NCI-H226 (cell line): ENCODE measurements around the gene ADAMTS8.
A peak's percentile ranks its signal among the peaks of the same experiment; 100 is the strongest.

Experiments used
- DNase-seq: peaks from one replicate; pipeline ENCODE4 v3.0.0-alpha.2; 2015

The ADAMTS8 gene

DNA sequence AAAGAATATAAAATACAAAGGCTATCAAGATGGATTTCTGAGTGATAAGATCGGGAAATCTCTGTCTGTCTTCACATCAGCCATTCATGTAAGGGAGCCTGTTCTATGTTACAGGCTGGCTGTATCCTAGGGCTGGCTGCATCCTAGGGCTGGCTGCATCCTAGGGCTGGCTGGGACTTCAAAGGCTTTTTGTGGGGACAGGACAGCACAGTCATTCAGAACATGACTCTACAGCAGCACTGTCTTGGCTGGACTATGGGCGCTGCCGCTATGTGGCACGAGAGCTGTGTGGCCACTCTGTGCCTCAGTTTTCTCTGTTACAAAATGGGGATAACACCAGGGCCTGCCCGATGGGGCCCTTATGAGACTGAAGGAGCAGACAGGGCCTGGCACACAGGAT is 10.2 kb downstream of the ADAMTS8 start:
- no peak for DNase-seq

- DNase-seq = no peak
Observed at GRCh38 chr11:130416906-130417305, 11.5 kb downstream of the ADAMTS8 start.

DNA sequence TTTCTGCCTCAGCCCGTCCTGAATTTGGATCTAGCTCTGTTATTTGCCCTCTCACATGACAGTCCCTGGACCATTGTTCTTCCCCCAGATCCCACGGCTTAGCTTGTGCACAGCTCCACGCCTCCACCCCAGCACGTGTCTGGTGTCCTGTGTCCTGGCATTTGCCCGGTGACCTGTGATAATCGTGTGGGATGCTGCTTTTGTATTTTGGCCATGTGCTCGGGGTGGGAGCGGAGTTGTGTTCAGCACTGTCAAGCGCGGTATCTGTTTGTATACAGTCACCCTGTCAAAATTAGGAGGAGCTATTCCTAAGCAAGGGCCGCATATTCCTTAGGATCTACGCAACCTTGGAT is 11.9 kb downstream of the ADAMTS8 start:
- no peak for DNase-seq

DNA sequence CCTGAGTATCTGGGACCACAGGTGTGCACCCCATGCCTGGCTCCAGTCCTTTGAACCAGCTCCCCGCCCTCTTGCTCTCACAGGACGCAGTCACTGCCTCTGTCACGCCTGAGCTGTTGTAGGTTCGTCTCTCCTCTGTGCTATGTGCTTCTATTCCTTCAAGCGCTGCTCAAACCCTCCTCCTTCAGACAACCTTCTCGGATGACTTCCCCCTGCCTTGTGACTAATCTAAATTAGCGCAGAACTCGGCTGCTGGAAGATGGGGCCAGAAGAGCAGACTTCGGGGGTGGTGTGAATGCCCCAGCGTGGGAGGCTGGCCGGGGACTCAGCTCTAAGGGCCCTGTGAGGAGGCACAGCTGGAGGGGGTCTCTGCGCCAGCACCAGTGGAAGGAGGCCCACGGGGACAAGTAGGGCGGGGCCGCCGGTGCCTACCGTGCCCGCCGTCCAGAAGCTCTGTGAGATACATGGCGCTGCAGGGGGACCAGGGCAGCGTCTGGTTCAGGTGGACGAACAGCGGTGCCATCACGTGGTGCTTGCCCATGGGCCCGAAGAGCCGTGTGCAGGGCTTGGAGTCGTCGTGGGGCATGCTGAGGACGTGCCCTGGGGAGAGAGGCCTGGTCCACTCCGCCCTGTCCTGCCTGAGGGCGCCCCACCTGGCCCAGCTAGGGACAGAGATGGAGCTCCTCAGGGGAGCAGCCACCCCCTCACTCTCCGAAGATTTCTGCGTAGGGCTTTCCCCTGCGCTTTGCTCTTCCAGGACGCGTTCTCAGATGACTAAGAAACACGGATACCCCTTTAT is 12.5 kb downstream of the ADAMTS8 start:
- DNase-seq = no peak

DNA sequence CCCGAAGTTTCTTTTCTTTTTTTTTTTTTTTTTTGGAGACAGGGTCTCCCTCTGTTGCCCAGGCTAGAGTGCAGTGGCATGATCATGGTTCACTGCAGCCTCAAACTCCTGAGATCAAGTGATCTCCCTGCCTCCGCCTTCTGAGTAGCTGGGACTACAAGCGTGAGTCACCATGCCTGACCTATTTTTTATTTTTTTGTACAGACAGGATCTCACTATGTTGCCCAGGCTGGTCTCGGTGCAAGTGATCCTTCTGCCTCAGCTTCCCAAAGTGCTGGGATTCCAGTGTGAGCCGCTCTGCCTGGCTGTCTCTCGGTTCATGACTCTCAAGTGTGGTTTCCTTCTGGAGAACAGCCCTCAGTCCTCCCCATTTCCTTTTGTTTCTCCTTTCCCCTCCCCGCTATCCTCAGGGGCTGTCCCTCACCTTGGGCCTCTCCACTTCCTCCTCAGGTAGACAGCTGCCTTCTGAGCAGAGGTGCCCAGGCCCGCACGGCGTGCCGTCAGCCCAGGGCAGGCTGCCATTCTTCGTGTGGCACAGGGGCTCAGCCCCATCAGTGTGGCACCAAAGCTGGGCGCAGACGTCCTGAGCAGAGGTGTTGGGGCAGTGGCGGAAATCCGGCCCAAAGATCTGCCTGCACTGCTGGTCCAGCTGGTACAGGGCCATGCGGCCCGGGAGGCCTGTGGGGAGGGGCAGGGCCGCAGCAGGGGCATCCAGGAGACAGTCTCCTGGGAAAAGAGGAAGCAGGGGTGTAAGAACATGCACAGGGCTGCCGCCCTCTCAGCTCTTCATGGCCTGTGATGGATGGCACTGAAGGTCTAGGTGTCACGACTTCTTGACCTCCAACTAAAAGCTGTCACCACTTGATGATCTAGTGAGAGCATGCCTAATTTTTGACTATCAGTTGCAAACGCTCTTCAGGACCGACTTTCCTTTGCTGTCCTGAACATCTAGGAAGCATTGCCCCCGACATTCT is 14.0 kb downstream of the ADAMTS8 start:
- DNase-seq = no peak

DNA sequence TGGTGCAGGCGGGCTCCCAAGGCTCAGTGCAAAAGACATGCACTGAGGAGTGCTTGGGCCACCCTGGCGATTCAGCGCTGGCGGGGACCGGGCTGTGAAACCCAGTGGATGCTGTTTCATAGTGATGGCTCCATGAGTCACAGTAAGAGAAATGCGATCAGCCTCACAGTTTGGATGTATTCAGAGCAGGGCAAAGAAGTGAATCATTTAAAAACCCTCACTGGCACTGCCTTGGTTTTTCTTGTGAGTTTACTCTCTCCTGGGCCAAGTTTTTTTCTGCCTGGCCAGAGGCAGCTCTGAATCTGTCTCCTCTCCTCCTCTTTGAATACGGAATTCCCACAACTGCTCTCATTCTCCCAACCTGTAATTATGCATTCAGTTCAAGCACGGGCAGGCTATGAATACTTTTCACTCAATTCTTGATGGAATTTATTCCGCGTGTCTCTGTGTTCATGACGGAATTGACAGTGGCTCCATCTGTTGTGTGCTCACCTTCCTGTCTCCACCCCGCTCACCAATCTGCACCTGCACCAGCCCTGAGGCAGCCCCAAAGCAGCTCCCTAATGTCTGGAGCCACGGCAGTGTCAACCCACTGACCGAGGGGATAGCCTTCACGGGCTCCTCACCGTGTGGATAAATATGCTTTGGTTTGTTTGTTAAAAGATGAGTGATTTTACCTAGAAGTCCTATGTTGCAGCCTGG is 14.9 kb downstream of the ADAMTS8 start:
- DNase-seq = peak; percentile 81

DNA sequence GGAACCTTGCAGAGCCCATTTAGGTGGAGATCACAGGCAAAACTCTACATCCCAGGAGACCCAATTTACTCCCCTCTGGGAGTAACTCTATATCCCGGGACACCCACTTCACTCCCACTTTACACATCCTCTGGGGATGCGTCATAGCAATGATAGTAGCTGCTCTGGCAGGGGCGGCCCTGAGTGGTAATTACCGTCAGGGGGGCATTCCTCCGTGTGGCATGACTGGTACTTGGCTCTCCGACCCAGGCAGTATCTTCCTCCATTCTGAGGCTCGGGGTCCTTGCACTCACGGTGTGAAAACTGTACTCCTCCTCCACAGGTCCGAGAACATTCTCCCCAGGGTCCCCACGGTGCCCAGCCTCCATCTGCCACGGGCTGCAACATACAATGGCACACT is 17.2 kb downstream of the ADAMTS8 start:
- DNase-seq = no peak

DNA sequence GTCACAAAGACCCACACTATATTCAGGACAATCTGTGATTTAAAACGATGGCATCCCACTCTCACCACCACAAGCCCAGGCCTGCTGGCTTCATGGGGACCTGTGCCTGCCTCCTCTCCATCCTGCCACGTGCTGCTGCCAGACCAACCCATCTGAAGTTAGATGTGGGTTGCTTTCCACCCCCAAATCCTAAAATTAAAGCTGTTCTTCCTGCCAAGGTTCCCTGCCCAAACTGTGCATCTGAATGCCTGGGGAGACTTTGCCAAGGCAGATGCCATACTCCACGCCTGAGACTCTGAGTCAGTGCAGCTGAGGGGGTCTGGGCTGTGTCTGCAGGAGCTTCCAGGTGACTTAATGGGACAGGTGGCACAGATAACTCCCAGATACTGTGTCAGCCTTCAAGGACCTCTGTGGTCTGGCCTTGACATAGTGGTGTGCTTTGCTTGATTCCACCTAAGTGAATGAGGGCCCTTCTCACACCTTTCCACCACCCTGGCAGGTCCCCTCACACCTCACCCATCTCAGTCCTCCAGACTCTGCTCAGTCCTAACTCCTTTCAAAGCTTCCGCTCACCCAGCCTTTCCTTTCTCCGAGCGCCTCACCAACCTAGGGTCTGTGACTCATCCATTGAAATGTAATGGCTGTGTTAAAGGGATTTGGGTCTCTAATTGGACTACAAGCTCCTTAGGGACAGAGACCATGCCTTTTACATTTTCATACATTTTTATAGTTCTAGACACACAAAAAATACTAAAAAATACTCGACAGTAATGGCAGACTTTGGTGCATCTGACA is 18.6 kb downstream of the ADAMTS8 start:
- DNase-seq = no peak

DNA sequence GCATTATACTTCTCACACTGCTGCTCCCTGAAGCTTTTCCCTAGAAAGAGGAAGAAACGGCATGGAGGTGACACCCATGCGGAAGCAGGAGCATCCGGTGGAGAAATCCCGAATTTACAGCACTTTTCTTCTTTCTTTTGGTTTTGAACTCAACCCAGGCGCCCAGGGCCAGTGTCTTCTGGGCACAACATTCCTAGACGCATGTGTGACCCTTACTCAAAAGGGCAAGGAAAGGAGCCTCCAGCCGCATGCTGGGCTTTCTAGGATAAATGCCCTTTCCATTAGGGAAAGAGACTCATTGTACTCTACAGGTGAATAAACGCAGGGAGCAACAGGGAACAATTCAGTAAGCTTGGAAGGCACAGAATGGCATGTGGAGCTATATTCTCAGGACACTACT is 19.5 kb downstream of the ADAMTS8 start:
- DNase-seq = no peak

DNA sequence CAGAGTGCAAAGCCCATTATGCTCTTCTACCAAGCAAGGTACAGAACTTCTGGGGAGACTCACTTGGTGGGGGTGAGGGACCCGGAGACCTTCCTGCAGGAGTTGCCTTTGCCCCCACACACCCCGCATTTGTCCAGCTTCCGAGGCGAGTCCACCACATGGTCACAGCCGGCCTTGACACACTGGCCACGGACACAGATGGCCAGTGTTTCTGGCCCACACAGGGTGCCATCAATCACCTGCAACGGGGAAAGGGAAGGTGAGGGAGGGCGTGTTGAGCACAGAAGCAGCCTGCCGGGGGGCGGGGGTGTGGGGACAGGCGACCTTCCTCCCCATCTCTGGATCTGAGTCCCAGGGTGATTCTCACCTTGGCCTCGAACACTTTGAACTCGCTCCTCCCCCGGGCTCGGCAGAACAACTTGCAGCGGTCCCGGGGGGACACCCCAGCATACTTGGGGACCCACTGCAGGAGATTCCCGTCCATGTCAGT is 20.0 kb downstream of the ADAMTS8 start:
- DNase-seq = no peak

- peak; percentile 49 for DNase-seq
Observed at GRCh38 chr11:130407978-130408377, 20.4 kb downstream of the ADAMTS8 start.

DNA sequence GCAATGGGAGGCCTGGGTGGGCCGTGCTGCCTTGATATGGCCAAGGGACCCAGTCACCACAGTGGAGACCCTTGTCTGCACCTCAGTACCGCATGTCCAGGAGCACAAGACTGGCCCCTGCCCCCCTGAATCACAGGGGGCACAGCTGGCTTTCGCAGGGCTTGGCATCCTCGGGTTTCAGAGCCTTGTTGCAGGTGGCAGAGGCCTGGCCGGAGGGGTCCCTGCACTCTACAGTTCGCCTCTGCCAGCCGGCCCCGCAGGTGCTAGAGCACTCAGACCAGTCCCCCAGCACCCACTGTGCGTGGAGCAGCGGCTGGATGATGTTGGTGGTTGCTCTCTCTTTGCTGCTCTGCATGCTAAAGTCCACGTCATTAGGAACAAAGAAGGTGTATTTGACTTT is 23.0 kb downstream of the ADAMTS8 start:
- DNase-seq = no peak

- DNase-seq = no peak
Observed at GRCh38 chr11:130404727-130405126, 23.7 kb downstream of the ADAMTS8 start.

DNA sequence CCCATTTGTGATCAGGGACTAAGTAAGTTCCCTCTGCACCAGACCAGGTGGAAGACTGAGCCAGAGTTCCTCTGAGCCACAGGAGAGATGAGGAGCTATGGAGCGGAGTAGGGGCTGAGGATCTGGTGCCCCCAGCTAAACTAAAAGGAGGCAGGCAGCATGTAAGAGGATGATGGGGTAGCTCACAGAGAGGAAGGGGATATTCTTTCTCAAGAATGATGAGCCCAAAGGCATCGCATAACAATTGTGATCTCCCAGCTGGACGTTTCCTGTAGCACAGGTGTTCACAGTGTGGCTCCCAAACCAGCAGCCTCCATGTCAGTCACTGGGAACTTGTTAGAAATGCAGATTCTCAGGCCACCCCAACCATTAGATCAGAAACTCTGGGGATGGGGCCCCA is 24.4 kb downstream of the ADAMTS8 start:
- no peak for DNase-seq

DNA sequence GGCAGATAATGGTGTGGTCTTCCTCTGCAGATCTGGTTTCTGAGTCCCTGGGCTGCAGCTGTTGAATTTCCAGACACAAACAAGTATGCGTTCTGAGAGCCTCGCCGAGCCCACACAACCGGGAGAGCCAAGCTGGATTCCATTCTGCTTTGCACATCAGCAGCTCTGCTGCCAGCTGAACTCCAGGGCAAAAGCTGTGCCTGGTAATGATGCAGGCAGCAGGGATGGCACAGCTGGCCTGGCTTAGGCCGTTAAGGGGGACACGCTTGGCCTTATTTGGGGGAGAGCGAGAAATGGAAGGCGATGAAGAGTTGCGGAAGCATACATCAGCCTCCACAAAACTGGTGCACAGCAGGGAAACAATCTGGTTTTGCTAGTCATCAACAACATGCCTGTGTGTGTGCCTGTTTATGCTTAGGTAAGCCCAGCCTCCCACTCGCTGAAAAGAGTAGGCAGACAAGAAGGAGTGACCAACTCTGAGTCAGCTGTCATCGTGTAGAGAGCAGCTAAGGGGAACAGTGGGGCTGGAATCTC is 25.1 kb downstream of the ADAMTS8 start:
- peak; percentile 85 for DNase-seq

- DNase-seq = no peak
Observed at GRCh38 chr11:130402570-130402969, 25.8 kb downstream of the ADAMTS8 start.

DNA sequence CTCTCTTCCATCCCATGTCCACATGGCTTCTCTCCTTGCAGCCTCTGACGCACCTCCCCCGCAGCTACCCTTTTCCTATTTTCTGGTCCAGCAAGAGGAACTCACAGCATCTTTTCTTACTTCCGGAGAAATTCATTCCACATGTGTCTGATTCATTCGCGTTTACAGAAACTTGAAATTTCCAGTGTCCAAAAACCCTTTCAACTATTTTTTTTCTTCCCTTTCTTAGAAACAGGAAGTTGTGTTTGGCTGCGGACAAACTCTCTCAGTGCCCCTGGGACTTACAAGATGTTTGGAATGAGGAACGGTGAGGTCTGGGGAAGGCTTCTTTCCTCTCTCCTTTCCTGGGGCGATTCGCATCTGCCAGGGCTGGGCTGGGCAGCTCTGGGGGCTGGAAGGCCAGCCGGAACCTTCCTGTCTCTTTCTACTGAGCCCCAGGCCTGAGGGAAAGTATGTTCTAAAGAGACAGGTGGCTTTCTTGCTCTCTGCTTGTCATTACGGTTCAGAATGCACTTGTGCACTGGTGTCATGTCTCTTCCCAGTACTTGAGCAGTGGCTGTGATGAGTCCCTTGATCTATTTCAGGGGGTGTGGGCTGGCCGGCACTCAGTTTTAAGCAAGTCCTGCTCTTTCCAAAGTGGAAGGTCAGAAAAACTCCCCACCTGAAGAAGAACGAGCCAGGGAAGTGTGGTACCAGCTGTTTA is 27.5 kb downstream of the ADAMTS8 start:
- no peak for DNase-seq

GRCh38 chr11:130399196-130399595 is 29.2 kb downstream of the ADAMTS8 start:
- DNase-seq = no peak

GRCh38 chr11:130397780-130398179 is 30.6 kb downstream of the ADAMTS8 start:
- no peak for DNase-seq

- no peak for DNase-seq
Observed at GRCh38 chr11:130396965-130397364, 31.4 kb downstream of the ADAMTS8 start.

DNA sequence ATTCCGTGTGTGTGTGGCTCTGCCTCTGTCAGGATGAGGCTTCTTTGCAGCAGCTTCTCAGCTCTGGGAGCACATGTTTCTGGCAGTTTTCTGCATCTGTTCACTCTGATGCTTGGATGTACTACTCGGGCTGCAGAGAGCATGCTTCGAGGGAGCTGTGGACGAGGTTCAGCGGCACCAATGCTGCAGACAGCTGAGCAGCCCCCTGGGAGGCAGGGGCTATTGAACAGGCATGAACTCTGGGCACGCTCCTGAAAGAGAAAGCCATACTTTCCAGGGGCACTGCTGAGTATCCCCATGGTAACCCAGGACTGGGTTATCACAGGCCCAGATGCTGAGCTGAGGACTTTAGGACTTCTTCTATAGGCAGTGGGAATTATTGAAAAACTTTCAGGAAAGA is 33.8 kb downstream of the ADAMTS8 start:
- no peak for DNase-seq
